NCI-H2196 (cell line): ENCODE results near the gene SCARB2.

ENCODE experiments used
- DNase-seq: peaks from one replicate; lab custom pipeline; 2025; ENCODE audit not compliant: unreplicated experiment; lab: John Stamatoyannopoulos, UW

The SCARB2 gene

DNA sequence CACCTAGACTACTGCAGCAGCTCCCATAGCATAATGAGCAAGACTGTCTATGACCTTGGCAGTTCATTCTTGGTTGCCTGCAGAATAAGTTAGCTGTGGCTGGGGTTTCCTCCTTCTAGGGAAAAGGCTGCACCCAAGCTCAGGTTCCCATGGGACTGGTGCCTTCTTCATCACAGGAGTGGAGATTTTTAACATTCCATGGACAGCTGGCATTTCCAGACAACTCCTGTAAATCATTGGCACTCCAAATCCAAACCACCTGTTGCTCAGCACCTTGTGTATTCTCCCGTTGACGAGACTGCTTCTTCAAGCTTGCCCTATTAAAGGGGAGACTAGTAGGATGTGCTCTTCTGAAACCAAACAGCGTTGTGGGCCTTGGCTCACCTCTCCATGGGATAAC lies 57.6 kb downstream of the SCARB2 start:
- no peak for DNase-seq

- DNase-seq, result no peak
Measured at GRCh38 chr4:76153356-76153755, 60.3 kb downstream of the SCARB2 start.

DNA sequence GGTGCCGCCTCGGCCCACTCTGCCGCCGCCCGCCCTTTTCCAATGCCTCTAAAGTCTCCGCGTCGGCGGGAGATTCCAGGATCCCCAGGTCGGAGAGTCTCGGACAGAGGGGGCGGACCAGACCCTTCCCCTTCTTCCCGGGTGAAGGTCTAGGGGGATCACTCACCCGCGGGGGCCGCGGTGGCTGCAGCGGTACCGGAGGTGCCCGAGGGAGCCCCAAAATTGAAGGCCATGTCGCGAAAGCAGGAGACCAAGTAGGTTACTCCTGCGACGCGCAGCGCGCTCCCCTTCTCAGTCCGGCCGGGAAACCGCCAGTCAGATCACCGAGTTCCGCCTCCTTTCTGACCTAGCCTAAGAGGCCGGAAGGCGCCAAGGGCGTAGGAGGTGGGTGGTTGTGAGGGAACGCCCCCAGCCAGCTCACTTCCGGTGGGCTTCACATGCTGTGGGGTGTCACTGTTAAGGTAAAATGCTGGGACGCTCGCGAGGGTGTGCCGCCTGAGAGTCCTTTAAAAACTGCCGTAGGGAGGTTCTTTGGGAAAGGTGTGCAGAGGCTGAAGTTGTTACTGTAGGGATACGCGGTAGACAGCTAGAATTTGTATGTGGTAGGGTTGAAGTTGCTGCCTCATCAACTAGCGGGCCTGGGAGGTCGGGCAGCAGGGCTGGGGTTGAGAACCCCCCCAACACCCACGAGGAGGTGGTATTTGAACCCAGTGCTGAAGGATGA lies 65.3 kb downstream of the SCARB2 start, which contains the start of gene NUP54:
Gene NUP54 (minus strand): TSS at position 256 of the 724 bp plus-strand sequence. CDS start 23 bp downstream, at position 233.
- peak; percentile 80 for DNase-seq

- peak; percentile 59 for DNase-seq
Measured at GRCh38 chr4:76147454-76148141, 66.0 kb downstream of the SCARB2 start.

GRCh38 chr4:76144546-76144945 lies 69.1 kb downstream of the SCARB2 start:
- no peak for DNase-seq

- no peak for DNase-seq
Measured at GRCh38 chr4:76141241-76141640, 72.4 kb downstream of the SCARB2 start.

DNA sequence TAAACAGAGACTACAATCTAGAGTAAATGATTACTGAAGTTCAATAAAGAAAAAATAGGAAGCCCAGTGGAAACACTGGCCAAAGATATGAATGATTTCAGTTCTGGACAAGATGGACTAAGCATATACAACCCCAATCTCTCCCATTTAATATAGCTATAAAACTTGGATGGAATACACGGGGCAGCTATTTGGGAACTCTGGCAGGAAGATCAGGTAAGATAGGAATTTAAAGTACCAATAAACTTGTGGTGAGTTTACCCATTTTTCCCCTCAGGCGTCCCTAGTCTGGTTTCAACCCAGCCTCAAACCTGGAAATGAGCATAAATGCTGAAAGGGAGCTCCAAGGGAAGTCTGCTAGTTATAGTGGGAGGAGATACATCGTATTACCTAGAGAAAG lies 85.9 kb downstream of the SCARB2 start:
- no peak for DNase-seq

GRCh38 chr4:76125816-76126215 lies 87.8 kb downstream of the SCARB2 start:
- DNase-seq, result no peak

DNA sequence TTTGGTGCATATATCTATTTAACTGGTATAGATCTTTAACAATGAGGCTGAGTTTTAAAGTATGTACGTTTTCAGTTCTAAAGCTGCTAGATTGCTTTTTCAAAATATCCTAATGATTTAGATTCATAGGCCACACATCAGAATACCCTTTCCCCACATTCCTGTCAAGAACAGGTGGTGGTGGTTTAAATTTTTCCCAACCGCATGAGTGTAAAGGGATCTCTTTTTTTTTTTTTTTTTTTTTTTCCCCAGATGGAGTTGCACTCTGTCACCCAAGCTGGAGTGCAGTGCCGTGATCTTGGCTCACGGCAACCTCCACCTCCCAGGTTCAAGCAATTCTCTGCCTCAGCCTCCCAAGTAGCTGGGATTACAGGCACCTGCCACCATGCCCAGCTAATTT lies 93.4 kb downstream of the SCARB2 start:
- no peak for DNase-seq

DNA sequence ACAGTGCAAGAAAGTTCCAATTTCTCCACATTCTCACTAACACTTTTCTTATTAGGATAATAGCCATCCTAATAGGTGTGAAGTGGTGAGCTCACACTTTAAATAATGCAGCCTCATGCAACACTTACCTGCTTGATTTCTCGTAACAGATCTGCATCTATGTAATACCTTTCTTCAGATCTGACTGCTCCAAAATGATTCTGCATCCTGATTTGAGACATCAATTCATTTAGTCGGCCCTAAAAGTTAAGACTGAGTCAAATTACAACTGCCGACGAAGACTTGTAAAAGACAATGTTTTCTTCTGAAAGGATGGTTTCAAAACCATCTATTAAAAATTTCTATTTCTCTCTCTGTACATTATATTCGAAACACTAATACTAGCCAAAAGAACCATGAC lies 96.1 kb downstream of the SCARB2 start:
- no peak for DNase-seq

GRCh38 chr4:76116821-76117220 lies 96.8 kb downstream of the SCARB2 start:
- no peak for DNase-seq
